HG02852 (cell line): ENCODE measurements around the gene BNIP5.

ENCODE experiments used
- ATAC-seq: cut with Tn5 transposase; IDR thresholded peaks from one replicate; pipeline ENCODE4 v1.9.1; 2021; ENCODE audit warnings: mild to moderate bottlenecking, moderate library complexity; ENCODE audit not compliant: unreplicated experiment

The BNIP5 gene, protein sequence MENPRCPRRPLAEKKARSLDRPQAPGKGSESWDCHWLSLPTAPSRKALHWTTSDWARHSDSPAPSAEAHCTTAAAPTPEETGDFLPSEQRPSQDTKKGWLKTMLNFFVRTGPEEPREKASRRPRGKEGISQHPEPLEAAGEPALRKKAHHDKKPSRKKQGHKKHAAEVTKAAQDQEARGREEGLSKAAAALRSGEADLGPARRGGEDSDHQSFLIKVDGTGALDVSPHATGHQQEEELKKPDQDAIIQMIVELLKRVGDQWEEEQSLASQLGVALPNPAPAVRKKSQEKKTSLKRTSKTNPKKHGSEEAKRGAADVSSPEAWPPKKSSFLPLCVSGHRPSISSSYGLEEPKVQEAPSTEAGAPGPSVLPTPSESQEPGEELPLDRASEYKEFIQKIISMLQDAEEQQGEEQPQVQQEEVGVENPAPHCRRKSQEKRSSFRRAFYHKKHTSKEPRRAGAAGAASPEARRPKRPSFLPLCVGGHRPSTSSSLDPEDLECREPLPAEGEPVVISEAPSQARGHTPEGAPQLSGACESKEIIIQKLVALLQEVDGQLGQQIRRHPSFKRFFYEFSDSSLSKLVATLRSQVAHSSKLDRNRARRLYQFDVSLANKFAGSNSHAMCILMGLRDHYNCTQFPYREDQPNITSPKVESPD

DNA sequence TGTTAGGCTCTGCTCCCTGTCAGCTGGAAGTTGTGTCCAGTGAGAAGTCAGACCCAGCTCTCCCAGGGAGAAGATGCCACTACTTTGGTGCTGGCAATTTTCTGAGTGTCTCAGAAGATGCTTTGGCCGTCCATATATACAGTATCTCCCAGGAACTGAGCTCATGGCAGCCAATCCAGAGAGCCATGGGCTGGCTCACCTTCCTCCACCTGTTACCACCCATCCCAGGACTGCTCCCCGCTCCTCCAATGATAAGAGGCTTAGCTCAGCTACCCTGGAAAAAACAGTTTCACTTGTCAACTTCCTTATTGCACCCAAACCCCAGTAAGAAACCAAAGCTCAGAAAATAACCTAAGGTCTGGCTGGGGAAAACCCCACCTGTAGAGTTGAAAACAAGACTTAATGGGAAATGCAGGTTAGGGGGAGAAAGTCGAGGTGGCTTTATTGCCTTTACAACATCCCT is at the start of gene BNIP5:
BNIP5 (minus strand) TSS at position 110 of the 463 bp plus-strand sequence. CDS start 6,198 bp downstream, outside the sequence.
- ATAC-seq = no peak

DNA sequence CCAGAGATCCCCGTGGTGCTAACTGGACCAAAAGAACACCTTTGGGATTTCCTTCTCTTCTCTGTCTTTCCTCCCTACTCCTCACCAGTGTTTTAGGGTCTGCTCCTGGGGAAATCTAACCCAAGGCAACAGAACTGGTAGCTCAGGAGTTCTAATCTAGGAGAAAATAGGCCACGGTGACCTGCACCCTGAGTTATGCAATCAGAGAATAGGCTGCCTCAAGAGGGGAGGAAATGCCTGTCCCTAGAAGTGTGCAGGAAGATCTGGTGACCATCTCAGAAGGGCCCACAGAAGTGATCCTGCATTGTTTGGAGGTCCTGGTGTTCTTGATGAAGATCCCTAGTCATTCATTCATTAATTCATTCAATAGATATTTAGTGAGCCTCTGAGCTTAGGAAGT is 47.4 kb upstream of the BNIP5 start:
- ATAC-seq = no peak

DNA sequence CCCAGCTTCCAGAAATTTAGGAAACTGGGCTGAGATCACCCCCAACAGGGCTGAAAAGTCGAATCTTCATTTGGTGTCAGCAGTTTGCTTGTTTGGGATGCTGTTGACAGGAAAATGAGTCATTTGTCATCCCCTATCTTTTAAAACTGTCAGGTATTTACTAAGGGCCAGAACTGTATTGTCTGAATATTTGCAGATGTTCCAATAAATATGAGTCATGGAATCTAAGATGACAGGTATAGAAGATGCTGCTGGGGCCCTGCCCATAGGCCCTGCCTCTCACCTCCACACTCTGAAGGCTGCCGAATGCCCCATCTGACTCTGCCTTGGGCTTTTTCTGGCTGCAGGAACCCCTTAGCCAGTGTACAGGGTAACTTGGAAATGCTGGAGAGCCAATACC is 46.9 kb upstream of the BNIP5 start:
- ATAC-seq = no peak

DNA sequence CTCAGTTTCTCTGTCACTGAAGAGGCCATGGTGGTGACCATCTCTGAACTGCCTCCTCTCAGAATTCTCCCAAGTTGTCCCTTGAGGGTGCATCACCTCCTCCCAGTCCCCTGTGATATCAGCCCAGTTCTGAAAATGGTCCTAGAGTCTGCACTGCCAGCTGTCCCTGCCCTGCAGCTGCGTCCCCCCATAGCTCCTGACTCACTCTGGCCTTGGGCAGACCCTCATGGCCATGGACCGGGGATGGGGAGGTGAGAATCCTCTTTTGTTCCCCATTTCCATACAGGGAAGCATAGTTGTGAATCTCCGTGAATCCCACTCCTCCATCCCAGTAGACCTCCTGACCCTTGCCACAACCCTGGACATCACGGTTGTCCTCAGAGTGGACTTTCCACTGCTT is 46.3 kb upstream of the BNIP5 start:
- ATAC-seq = no peak

DNA sequence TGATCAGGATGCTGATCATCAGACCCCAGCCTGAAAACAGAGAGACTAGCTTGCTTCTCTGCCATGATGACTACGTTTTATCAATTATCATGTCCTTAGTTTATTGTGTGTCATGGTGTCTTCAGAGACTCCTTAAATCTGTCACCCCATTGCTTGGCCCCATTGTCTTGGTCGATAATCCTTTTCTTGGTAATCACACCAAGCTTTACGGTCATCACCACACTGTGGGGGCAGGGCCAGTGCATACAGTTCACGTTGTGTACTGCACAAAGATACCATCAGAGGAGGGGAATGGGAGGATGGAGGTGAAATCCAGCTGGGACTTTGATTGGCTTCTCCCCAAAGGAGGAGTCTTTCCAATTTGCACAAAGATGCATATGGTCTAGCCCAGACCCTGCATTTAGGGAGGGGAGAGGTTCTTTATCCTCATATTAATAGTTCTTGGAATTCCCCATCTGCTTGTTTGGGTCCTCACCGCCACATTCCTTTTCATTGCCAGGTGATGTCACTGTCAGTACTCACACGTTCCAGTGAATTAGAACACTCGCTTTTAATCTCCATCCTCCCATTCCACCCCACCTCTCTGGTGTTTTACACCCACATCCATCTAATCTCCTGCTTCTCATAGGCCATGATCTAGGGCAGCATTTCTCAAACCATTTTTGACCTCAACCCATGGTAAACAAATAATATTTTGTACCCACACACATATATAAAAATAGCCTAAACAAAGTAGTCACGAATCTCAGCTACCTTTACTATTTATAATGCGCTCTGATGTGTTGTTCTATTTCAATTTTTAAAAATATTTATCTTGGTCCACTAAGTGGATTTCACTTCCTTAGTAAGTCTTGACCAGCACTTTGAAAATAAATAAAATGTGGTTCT is 45.1 kb upstream of the BNIP5 start:
- peak; percentile 50 for ATAC-seq

DNA sequence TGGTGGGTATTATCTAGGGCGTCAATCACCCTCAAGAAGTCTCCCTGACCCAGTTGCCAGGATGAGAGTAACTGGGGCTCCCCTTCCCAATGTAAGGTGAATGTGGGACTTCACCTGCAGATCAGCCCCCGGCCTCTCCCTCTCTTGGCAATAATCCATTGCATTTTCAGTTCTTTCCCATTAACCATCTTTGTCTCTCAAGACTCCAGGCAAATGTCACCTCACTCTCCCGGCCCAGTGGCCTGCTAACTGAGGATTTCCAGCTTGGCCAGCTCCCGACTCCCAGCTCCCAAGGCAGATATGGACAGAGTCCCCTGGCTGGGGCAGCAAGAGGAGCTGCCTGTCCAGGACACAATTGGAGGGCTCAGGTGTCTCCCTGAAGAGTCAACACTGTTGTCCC is 43.5 kb upstream of the BNIP5 start:
- ATAC-seq = no peak

DNA sequence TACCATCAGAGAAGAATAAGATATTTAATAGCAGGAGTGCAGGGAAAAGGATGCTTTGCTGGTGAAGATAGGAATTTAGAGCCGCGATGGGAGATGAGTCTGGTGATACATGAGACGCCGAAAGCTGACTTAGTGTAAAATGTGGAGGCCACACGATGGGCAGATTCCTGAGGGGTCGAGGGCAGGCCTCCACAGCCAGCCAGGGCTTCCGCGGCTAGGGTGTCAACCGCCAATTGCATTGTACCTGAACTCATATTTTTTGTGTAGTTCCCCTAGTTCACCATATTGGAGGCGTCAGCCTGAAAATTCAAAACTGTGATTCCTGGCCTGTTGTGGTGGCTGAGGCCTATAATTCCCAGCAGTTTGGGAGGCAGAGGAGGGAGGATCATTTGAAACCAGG is 42.2 kb upstream of the BNIP5 start:
- no peak for ATAC-seq

DNA sequence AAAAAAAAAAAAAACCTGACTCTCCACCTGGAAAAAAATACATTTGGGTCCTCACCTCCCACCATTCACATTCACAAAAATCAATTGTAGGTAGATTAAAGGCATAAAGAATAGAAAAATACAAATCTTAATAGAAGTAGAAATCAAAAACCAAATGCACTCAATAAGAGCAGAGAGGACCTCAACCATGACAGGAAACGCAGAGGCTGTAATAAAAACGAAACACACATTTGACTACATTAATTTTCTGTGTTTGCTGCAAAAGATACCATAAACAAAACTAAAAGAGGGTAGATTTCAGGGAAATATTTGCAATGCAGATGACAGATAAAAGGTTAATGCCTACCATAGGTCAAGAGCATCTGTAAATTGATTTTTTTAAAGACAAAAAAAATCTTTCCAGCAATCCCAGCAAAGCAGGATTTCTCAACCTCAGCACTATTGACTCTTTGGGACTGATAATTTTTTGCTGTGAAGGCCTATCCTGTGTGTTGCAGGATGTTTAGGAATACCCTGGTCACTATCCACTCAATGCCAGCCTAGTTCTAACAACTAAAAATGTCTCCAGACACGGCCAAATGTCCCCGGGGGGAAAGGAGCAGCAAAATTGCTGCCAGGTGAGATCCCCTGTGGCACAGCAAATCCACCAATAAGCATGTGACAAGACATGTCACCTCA is 41.7 kb upstream of the BNIP5 start:
- no peak for ATAC-seq

DNA sequence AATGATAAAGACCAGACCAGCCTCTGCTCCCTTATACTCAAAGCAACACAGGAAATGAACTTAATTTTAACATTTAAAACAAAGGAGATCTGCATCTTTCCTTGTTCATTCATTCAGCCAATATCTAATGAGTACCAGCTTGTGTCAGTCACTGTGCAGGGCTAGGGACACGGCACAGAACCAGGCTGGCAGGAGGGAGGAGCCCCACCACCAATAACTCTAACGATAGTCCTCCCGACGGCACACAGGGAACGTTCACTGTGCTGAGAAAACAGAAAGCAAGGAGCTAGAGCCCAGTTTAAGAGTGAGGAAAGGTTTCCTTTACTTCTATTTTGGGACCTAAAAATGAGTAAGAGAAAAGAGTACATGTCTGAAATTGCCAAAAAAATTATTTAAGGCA is 40.9 kb upstream of the BNIP5 start:
- no peak for ATAC-seq

DNA sequence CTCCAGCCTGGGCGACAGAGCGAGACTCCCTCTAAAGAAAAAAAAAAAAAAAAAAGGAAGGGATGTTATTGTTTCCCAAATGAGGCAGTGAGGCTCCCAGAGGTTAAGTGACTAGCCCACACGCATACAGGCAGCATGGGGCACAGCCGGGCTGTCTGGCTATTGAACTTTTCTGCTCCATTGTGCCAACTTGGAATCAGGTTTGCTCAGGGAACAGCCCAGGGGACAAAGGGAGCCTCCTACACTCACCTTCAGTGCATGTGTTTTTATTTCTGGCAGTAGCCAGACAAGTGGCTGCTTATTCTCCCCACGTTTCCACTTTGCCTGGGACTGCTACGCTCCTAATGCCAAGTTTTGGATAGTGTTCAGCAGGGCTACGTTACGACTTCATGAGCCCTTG is 40.1 kb upstream of the BNIP5 start:
- no peak for ATAC-seq

DNA sequence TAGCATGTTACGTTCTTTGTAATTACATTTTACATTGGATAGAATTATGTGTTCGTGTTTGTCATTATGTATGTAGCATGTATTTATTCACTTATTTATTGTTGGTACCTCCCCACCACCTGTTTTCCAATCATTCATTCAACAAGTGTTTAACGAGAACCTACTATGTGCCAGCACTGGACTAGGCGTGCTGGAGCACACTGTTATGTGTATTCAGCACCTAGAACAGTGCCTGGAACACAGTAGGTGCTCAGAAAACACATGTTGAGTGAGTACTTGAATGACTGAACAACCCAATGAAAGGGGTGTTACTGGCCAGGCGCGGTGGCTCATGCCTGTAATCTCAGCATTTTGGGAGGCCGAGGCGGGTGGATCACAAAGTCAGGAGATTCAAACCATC is 39.5 kb upstream of the BNIP5 start:
- no peak for ATAC-seq

DNA sequence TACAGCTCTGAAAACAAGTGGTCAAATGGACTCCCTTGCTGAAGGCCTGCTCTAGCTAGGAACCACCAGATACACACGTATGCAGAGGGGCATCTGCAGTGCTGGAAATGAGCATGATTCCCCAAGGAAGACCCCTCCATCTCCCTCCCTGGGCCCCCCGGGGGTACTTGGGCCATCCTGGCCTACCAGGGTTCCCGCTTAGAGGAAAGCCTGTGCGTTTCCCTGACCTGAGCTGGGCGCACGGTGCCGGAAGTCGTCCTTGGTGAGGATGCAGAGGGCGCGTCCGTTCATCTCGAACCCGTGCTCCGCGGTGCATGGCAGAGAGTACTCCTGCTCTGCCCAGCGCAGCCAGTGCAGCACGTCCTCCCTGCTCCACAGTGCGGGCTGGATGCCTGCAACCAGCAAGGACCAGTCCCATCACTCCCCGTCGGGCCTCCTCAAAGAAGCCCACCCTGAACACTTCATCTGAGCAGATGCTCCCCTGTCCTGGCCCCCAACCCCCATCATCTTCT is 39.0 kb upstream of the BNIP5 start:
- no peak for ATAC-seq

DNA sequence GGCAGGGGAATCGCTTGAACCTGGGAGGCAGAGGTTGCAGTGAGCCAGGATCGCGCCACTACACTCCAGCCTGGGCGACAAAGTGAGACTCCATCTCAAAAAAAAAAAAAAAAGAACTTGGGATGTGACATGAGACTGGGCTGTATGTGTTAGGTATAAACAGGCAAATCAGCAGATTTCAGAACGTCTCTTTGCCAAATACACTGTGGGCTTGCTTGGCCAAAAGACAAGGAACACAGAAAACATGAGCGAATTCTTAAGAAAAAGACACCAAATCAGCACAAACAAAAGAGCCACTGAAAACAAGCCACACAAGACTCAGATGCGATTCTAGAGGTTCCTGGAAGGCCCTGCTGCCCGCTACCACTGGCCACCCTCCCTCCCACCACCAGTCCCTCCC is 38.3 kb upstream of the BNIP5 start:
- ATAC-seq = no peak

DNA sequence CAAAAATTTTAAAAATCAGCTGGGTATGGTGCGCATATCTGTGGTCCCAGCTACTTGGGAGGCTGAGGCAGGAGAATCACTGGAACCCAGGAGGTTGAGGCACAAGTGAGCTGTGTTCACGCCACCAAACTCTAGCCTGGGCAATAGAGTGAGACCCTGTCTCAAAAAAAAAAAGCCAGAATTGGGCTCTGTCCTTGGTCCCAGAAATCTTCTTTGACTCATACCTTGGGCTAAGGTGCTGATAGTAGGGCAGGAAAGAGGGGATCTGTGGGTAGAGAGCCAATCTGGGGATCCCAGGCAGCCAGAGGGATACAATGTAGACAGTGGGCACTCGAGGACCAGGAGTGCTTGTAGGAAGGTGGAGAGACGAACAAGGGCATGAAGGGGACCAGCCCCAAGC is 37.5 kb upstream of the BNIP5 start:
- no peak for ATAC-seq

DNA sequence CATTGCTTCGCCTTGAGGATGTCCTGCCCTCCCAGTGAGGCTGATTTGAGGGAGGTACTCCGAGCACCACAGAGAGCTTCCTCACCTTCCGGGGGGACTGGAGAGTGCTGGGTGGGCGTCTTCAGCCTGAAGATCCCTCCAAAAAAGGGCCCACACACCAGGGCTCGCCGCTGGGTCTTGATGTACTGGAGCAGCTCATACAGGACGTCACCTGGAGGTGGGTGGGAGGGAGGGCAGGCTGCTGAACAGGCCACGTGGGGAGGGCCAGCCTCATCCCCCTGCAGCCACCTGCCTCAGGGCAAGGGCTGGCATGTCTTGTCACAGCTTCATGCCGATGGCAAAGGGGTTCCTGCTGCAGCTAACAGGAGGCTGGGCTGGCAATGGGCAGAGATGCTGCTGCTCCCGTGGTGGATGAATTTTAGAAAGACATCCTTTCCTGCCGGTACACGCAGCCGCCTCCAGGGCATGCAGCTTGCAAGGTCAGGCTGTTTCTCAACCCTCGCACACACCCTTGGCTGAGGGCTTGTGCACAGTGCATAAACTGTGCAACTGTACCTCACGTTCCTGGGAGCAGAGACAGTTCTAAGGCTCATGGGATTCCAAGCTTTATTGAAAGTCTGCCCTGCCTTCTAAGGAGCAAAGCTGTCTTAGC is 36.8 kb upstream of the BNIP5 start:
- no peak for ATAC-seq

DNA sequence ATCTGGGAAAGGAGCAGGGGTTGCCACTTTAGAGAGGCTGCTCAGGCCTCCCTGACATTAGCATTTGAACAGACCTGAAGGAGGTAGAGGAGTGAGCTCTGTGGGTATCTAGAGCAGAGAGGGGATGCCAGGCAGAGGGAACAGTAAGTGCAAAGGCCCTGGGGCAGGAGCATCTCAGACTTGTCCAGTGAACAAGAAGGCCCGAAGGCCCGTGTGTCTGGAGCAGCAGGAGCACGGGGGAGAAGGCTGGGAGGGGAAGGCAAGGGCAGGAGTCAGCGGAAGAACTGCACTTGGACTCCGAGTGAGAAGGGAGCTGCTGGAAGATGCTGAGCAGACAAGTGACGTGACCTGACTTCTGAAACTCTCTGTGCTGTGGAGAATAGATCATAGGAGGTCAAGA is 35.4 kb upstream of the BNIP5 start:
- ATAC-seq = no peak

DNA sequence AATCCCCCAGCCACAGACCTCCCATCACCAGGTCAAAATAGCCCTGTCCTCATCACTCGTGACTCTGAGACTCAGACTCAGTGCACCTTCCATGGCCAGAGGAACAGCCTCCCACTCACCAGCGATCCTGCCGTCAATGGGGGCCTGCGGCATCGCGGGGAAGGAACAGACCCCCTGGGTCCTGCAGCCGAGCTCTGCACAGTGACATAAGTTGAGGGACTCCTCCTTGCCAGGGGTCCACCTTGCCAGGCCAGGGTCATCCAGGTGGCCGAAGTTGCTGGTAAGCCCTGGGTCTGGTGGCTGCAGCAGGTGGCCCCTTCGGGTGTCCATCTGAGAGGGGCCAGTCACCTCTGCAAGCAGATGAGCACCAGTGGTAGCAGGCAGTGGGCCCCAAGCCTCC is 34.5 kb upstream of the BNIP5 start:
- no peak for ATAC-seq

DNA sequence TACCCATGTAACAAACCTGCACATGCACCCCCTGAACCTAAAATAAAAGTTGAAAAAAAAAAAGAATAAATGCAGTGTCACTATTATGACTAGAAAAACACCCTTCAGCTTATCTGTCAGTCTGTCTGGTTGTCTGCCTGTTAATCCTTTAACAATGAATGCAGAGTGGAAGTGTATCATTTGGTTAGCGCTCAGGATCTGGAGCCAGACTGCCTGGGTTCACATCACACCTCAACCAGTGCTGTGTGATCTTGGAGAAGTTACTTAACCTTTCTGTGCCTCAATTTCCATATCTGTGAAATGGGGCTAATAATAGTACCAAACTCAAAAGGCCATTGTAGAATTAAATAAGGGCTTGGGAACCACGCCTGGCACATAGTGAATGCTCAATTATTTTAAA is 34.0 kb upstream of the BNIP5 start:
- ATAC-seq = no peak

DNA sequence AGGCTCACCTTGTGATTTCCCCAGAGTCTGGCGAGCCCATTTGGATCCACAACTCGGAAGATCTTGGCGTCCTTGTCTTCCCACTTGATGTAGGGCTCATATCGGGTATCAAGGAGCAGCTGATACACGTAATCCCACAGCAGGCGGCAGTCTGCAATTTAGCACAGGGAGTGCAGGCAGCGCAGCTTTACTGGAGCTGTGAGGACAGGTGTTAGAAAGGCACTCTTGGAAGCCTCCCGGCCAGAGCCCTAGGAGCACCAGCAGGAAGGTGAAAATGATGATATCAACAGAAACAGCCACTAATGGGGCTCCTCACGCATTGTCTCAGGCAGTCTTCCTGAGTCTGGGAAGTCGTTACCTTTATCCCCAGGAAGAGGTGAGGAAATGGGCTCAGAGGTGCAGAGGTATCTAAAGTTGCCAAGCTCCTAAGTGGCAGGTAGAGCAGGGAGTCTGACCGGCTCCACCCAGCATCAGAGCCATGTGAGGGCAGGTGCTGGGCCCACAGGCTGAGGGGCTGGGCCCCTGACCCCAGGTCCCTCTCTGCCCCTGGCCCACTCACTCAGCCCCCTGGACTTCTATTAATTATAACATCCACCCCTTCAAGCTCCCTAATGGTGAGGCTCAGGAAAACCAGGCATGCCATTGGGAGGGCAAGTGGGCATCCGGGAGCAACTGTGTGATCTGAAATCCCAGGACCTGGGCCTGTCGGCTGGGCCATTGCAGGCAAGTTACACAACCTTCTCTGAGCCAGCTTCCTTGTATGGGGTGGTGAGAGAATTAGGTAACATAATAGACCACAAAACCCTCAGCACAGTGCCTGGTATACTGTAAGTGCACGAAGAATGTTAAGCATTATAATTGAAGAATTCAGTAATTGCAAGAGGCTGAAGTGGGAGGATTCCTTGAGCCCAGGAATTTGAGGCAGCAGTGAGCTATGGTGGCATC is 32.5 kb upstream of the BNIP5 start:
- no peak for ATAC-seq
